OCI-LY7 (cell line): ENCODE results near the gene SLC12A3. TPM values are rescaled to one million over a fixed set of nuclear protein-coding genes. Genes with fewer than 3 reads are reported as not detected.

Source experiments
- BruUV-seq: library from RNA; stranded (reverse); fragments of 400-500 nt; replicated peaks from 2 replicates; lab custom pipeline; 2021; lab: Mats Ljungman, UMichigan
- CTCF ChIA-PET: fragments of 300-600 bp; sonication (Branson Sonifier 250); formaldehyde crosslinking; loops from one replicate; lab custom pipeline; 2022; ENCODE audit warnings: antibody characterized with exemption; ENCODE audit not compliant: unreplicated experiment; lab: Charles Lee
- POLR2A ChIA-PET: fragments of 300-600 bp; sonication (Branson Sonifier 250); formaldehyde crosslinking; loops from one replicate; lab custom pipeline; 2022; ENCODE audit warnings: antibody characterized with exemption; lab: Charles Lee
- DNase-seq: peaks from one replicate; pipeline ENCODE4 v3.0.0-alpha.2; 2015; ENCODE audit warnings: low spot score
- H2AFZ ChIP-seq: fragments of 200-600 bp; sonication (generic), shearing (Covaris generic); 2 replicates; pipeline ENCODE4 v1.6.1; 2014; ENCODE audit warnings: mild to moderate bottlenecking, antibody characterized with exemption, low read length, moderate library complexity
- H3K27ac ChIP-seq: fragments of 200-600 bp; sonication (generic); 2 replicates; pipeline ENCODE4 v1.5.1; 2014; ENCODE audit warnings: mixed run types, low read depth, mild to moderate bottlenecking, moderate library complexity, low read length, inconsistent platforms; ENCODE audit not compliant: poor library complexity, severe bottlenecking
- H3K36me3 ChIP-seq: fragments of 200-600 bp; sonication (generic); 2 replicates; pipeline ENCODE4 v1.6.1; 2014; ENCODE audit warnings: mild to moderate bottlenecking, antibody characterized with exemption, low read length, moderate library complexity, mixed read lengths; ENCODE audit not compliant: insufficient read depth
- H3K4me1 ChIP-seq: fragments of 200-600 bp; sonication (generic); 2 replicates; pipeline ENCODE4 v1.5.1; 2014; ENCODE audit warnings: mild to moderate bottlenecking, low read length; ENCODE audit not compliant: insufficient read depth, poor library complexity, severe bottlenecking
- H3K4me2 ChIP-seq: fragments of 200-600 bp; sonication (generic); 2 replicates; pipeline ENCODE4 v1.6.1; 2014; ENCODE audit warnings: mild to moderate bottlenecking, low read length
- H3K4me3 ChIP-seq: fragments of 200-600 bp; sonication (generic); 2 replicates; pipeline ENCODE4 v1.5.1; 2014; ENCODE audit warnings: mild to moderate bottlenecking, low read depth, low read length; ENCODE audit not compliant: poor library complexity, severe bottlenecking
- H3K79me2 ChIP-seq: fragments of 200-600 bp; sonication (generic); 2 replicates; pipeline ENCODE4 v1.6.1; 2016; ENCODE audit warnings: low read depth, mild to moderate bottlenecking, low read length, moderate library complexity, mixed read lengths; ENCODE audit not compliant: insufficient read depth
- H3K9me2 ChIP-seq: fragments of 200-600 bp; sonication (generic); 2 replicates; pipeline ENCODE4 v1.6.1; 2016; ENCODE audit warnings: mild to moderate bottlenecking, low read length, mixed read lengths; ENCODE audit not compliant: insufficient read depth
- H3K9me3 ChIP-seq: fragments of 200-600 bp; sonication (generic); 2 replicates; pipeline ENCODE4 v1.6.1; 2014; ENCODE audit warnings: mild to moderate bottlenecking, mixed run types, low read length, mixed read lengths
- H4K20me1 ChIP-seq: fragments of 200-600 bp; sonication (generic); 2 replicates; pipeline ENCODE4 v1.6.1; 2014; ENCODE audit warnings: mild to moderate bottlenecking, antibody characterized with exemption, low read length, moderate library complexity, mixed read lengths; ENCODE audit not compliant: insufficient read depth
- CTCF ChIP-seq: fragments of 200-600 bp; sonication (generic); conservative IDR thresholded peaks from 2 replicates; pipeline ENCODE4 v1.5.1; 2014; ENCODE audit warnings: mild to moderate bottlenecking, antibody characterized with exemption, low read length, moderate library complexity, mixed read lengths
- EZH2phosphoT487 ChIP-seq: fragments of 200-600 bp; sonication (generic); IDR thresholded peaks from 2 replicates; pipeline ENCODE4 v1.6.1; 2018; ENCODE audit warnings: low read depth, borderline replicate concordance, mild to moderate bottlenecking, mixed run types, antibody characterized with exemption, low read length, moderate library complexity, mixed read lengths
- intact Hi-C: fragments of 100-400 bp; cut with micrococcal nuclease; formaldehyde crosslinking; loops from one replicate; pipeline ENCODE4 v1.10.0; 2022; ENCODE audit not compliant: unreplicated experiment
- total RNA-seq, 2 experiments: library from RNA; depleted of rRNA in 1 of 2; stranded (reverse); fragments of >200 nt in 1 of 2; shearing (Covaris generic) in 1 of 2; gene quantifications; 2 replicates each; pipeline ENCODE4 v1.2.3, GENCODE V29; 2014 to 2022

The SLC12A3 gene
- total RNA-seq, 2 experiments from 2014 or later, result 0.25 to 0.88 TPM

DNA sequence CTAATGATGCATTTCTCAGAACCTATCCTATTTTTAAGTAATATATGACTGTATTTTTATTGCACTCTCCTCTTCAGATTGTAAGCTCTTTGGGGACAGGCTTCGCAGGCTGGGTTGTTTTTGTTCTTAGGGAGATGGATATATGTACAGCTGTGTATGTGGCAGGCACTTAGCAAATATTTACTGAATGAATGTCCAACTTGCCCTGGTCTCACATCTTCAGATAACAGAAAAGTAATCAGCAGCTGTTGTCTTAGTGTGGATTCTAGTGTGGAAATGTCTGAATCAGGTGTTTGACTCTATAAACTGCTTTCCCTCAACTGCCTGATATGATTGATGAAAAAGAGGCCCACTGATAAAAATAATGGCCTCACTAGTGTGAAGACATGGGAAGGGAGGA lies 47.1 kb upstream of the SLC12A3 start:
- BruUV-seq, result no TSS peak
- no peaks in the 10 kb centered on the region for H3K9me3 ChIP-seq
- intact Hi-C loops, result no loop called here
- no peaks in the 10 kb centered on the region for H3K9me2 ChIP-seq
- POLR2A ChIA-PET, result interaction anchor here (0.7 to 1.6 kb wide), 4 partner anchors 8 to 29 kb away, joined by 3 to 9 read pairs (median 6); no protein-coding TSS in a partner anchor
- H4K20me1 ChIP-seq, result no peaks in the 10 kb centered on the region
- no peak overlapping the region for H2AFZ ChIP-seq
- peaks cover 50% of the 10 kb centered on the region for H3K36me3 ChIP-seq
- H3K4me3 ChIP-seq, result no peak overlapping the region
- no peak for DNase-seq
- no peaks in the 10 kb centered on the region for H3K4me1 ChIP-seq
- TF ChIP-seq CTCF (no peak), EZH2phosphoT487 (no peak)
- H3K4me2 ChIP-seq, result no peak overlapping the region
- H3K27ac ChIP-seq, result no peak overlapping the region
- H3K79me2 ChIP-seq, result no peaks in the 10 kb centered on the region
- CTCF ChIA-PET, result interaction anchor here (1.7 kb wide), 1 partner anchor 13 kb away, joined by 4 read pairs; no protein-coding TSS in a partner anchor

DNA sequence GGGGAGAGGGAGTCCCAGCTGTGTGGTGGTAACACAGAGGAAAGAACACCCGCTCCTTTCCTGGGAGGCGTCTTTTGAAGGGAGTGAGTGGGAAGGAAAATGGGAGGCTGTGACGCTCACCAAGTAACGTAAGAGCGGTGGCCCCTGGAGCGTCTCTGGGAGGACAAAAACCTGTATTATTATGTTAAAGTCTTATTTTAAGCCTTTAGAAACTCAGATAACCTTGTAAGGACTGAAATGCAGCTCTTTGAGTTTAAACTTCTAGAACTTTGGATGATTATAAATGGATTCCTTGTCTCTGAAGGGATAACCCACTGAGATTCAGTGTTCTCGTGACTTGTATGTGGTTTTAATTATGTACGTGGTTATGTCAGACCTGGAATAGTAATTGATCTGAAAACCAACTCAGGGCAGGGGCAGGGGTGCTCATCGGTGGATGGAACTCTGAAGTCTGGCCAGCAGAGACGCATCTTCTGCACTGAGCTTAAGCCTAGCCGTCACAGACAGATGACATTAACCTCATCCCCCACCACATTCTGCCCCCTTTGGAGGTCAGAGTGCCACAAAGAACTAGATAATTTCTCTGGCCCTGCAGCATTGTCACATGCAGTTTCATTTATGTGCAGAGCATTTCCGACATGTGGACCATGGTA lies 41.8 kb upstream of the SLC12A3 start:
- intact Hi-C loops, result no loop called here
- ChIA-PET POLR2A (no interaction called here), CTCF (no interaction called here)
- no peaks in the 10 kb centered on the region for H3K79me2 ChIP-seq
- H3K9me2 ChIP-seq, result no peaks in the 10 kb centered on the region
- TF ChIP-seq EZH2phosphoT487 (no peak), CTCF (no peak)
- peaks cover 91% of the 10 kb centered on the region for H3K36me3 ChIP-seq
- no peak overlapping the region for H3K4me2 ChIP-seq
- H3K9me3 ChIP-seq, result no peaks in the 10 kb centered on the region
- peaks cover 43% of the 10 kb centered on the region for H3K4me1 ChIP-seq
- peak overlapping the region; percentile 4 for H3K27ac ChIP-seq
- H2AFZ ChIP-seq, result no peak overlapping the region
- H3K4me3 ChIP-seq, result no peak overlapping the region
- H4K20me1 ChIP-seq, result no peaks in the 10 kb centered on the region
- DNase-seq, result no peak
- BruUV-seq, result no TSS peak

DNA sequence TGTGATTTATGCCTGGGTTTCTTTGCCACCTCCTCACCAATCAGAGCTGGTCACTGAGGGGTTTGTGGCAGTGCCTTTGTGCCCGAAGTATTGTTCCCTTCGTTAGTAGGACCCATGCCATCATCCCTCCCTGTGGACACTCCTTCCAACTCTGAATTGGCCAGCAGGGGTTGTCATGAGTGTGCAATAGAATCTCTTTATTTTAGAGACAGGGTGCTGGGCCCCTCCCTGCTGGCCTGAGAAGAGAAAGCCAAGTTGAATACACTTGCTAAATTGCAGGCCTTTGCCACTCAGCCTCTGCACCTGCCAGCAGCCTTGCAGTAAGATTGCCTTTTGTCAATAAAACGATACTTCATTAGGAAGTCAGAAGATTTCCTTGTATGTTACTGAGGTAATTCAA lies 40.7 kb upstream of the SLC12A3 start:
- TF ChIP-seq EZH2phosphoT487 (no peak), CTCF (peak; percentile 46)
- peaks cover 51% of the 10 kb centered on the region for H3K4me1 ChIP-seq
- no peaks in the 10 kb centered on the region for H3K9me2 ChIP-seq
- H3K79me2 ChIP-seq, result no peaks in the 10 kb centered on the region
- intact Hi-C loops, result no loop called here
- no peak overlapping the region for H2AFZ ChIP-seq
- H3K9me3 ChIP-seq, result no peaks in the 10 kb centered on the region
- H4K20me1 ChIP-seq, result no peaks in the 10 kb centered on the region
- peak; percentile 17 for DNase-seq
- 0 out of 2 replicates have a peak overlapping the region, but pooled peaks have one; percentile 8 for H3K4me2 ChIP-seq
- peak overlapping the region; percentile 4 for H3K27ac ChIP-seq
- ChIA-PET CTCF (interaction anchor here (1.0 to 1.5 kb wide), 2 partner anchors 32 to 41 kb away, joined by 3 to 5 read pairs; no protein-coding TSS in a partner anchor), POLR2A (interaction anchor here (0.7 to 1.5 kb wide), 4 partner anchors 8 to 1314 kb away, joined by 3 to 6 read pairs (median 4); no protein-coding TSS in a partner anchor)
- BruUV-seq, result no TSS peak
- peaks cover 92% of the 10 kb centered on the region for H3K36me3 ChIP-seq
- no peak overlapping the region for H3K4me3 ChIP-seq
